GM23338 (cell line): ENCODE measurements around the gene DCAKD. TPM values are rescaled to one million over a fixed set of nuclear protein-coding genes. Genes with fewer than 3 reads are reported as not detected.

ENCODE experiments used
- ATAC-seq: fragments of 200-7000 bp; cut with Tn5 transposase; 3 replicates; pipeline ENCODE4 v1.9.1; 2020
- DNase-seq: peaks from one replicate; pipeline ENCODE4 v3.0.0-alpha.2; 2015; ENCODE audit warnings: low spot score
- H2AFZ ChIP-seq: fragments of 200-600 bp; sonication (generic); 2 replicates; pipeline ENCODE4 v1.8.0; 2016; ENCODE audit warnings: antibody characterized with exemption, mild to moderate bottlenecking, moderate library complexity
- H3F3A ChIP-seq: fragments of 200-600 bp; sonication (generic); replicated peaks from 2 replicates; pipeline ENCODE4 v1.8.0; 2017; ENCODE audit warnings: antibody characterized with exemption, mixed run types, low read depth
- H3K27ac ChIP-seq: fragments of 200-600 bp; sonication (generic); 2 replicates; pipeline ENCODE4 v1.6.1; 2016; ENCODE audit warnings: low read depth
- H3K27me3 ChIP-seq: fragments of 200-600 bp; sonication (generic); 2 replicates; pipeline ENCODE4 v1.8.0; 2016; ENCODE audit warnings: mild to moderate bottlenecking, mixed run types, moderate library complexity; ENCODE audit not compliant: insufficient read depth
- H3K36me3 ChIP-seq: fragments of 200-600 bp; sonication (generic); 2 replicates; pipeline ENCODE4 v1.8.0; 2016; ENCODE audit warnings: mild to moderate bottlenecking; ENCODE audit not compliant: insufficient read depth
- H3K4me1 ChIP-seq: fragments of 200-600 bp; sonication (generic); 2 replicates; pipeline ENCODE4 v1.8.0; 2016; ENCODE audit warnings: mild to moderate bottlenecking, moderate library complexity; ENCODE audit not compliant: insufficient read depth
- H3K4me2 ChIP-seq: fragments of 200-600 bp; sonication (generic); 2 replicates; pipeline ENCODE4 v1.7.1; 2017; ENCODE audit warnings: mixed run types
- H3K4me3 ChIP-seq: fragments of 200-600 bp; sonication (generic); 2 replicates; pipeline ENCODE4 v1.6.1; 2016; ENCODE audit warnings: mixed run types
- H3K79me2 ChIP-seq: fragments of 200-600 bp; sonication (generic); replicated peaks from 2 replicates; pipeline ENCODE4 v1.8.0; 2017; ENCODE audit warnings: mild to moderate bottlenecking; ENCODE audit not compliant: insufficient read depth
- H3K9me2 ChIP-seq: fragments of 200-600 bp; sonication (generic); 2 replicates; pipeline ENCODE4 v1.8.0; 2017; ENCODE audit not compliant: insufficient read depth
- H4K20me1 ChIP-seq: fragments of 200-600 bp; sonication (generic); replicated peaks from 2 replicates; pipeline ENCODE4 v1.8.0; 2017; ENCODE audit warnings: mild to moderate bottlenecking; ENCODE audit not compliant: insufficient read depth
- H3K27ac Mint-ChIP-seq: 2 replicates; pipeline ENCODE4 v1.8.0; 2020; ENCODE audit warnings: inconsistent platforms, mild to moderate bottlenecking, moderate library complexity, mixed read lengths
- H3K27me3 Mint-ChIP-seq: 3 replicates; pipeline ENCODE4 v1.8.0; 2022; ENCODE audit warnings: low read depth, mild to moderate bottlenecking, moderate library complexity, mixed read lengths, inconsistent platforms; ENCODE audit not compliant: insufficient read depth, poor library complexity
- H3K36me3 Mint-ChIP-seq: 3 replicates; pipeline ENCODE4 v1.8.0; 2021; ENCODE audit warnings: low read depth, mild to moderate bottlenecking, inconsistent platforms, moderate library complexity, mixed read lengths
- H3K4me1 Mint-ChIP-seq: 3 replicates; pipeline ENCODE4 v1.8.0; 2020; ENCODE audit warnings: mild to moderate bottlenecking, inconsistent platforms, mixed read lengths
- H3K4me3 Mint-ChIP-seq: 3 replicates; pipeline ENCODE4 v1.8.0; 2021; ENCODE audit warnings: moderate library complexity, mild to moderate bottlenecking, inconsistent platforms, mixed read lengths
- H3K9me3 Mint-ChIP-seq: 3 replicates; pipeline ENCODE4 v1.8.0; 2020; ENCODE audit warnings: moderate library complexity, mild to moderate bottlenecking, inconsistent platforms, mixed read lengths
- CREB1 ChIP-seq: fragments of 250-450 bp; sonication (Bioruptor Pico); IDR thresholded peaks from 2 replicates; pipeline ENCODE4 v1.5.0; 2020; ENCODE audit warnings: low read depth, mild to moderate bottlenecking, moderate library complexity
- ETS1 ChIP-seq: IDR thresholded peaks from 2 replicates; pipeline ENCODE4 v1.6.1; 2016; ENCODE audit warnings: antibody characterized with exemption
- EZH2 ChIP-seq: fragments of 200-600 bp; sonication (generic); IDR thresholded peaks from one replicate; pipeline ENCODE4 v1.8.0; 2017; ENCODE audit warnings: antibody characterized with exemption, mild to moderate bottlenecking, low read depth; ENCODE audit not compliant: unreplicated experiment
- EZH2phosphoT487 ChIP-seq: fragments of 200-600 bp; sonication (generic); IDR thresholded peaks from one replicate; pipeline ENCODE4 v1.8.1; 2018; ENCODE audit warnings: antibody characterized with exemption; ENCODE audit not compliant: unreplicated experiment
- JUNB ChIP-seq: IDR thresholded peaks from one replicate; pipeline ENCODE4 v1.6.1; 2016; ENCODE audit warnings: antibody characterized with exemption; ENCODE audit not compliant: unreplicated experiment
- NANOG ChIP-seq: IDR thresholded peaks from 2 replicates; pipeline ENCODE4 v1.6.1; 2016; ENCODE audit warnings: antibody characterized with exemption, borderline replicate concordance
- POLR2AphosphoS5 ChIP-seq: IDR thresholded peaks from 2 replicates; pipeline ENCODE4 v1.6.1; 2016; ENCODE audit warnings: antibody characterized with exemption, low read depth
- REST ChIP-seq: IDR thresholded peaks from one replicate; pipeline ENCODE4 v1.6.1; 2018; ENCODE audit warnings: antibody characterized with exemption; ENCODE audit not compliant: unreplicated experiment
- STAT1 ChIP-seq: IDR thresholded peaks from one replicate; pipeline ENCODE4 v1.6.1; 2016; ENCODE audit warnings: antibody characterized with exemption; ENCODE audit not compliant: unreplicated experiment
- ZNF331 ChIP-seq: fragments of 250-450 bp; sonication (Bioruptor Pico); IDR thresholded peaks from 2 replicates; pipeline ENCODE4 v1.5.0; 2020; ENCODE audit warnings: low read depth, mild to moderate bottlenecking, moderate library complexity
- polyA plus RNA-seq: library from polyadenylated mRNA; unstranded; fragments of >200 nt; fragmentation: Nextera tagmentation; extraction: Ambion mirVana; gene quantifications from 2 replicates; pipeline ENCODE4 v1.2.1, GENCODE V29; 2016
- total RNA-seq: library from RNA; depleted of rRNA; stranded (reverse); fragments of >200 nt; shearing (Covaris generic); gene quantifications from 2 replicates; pipeline ENCODE4 v1.2.3, GENCODE V29; 2014
- TF ChIP-seq, protein P1 (sequence below), 2 experiments: fragments of 200-600 bp in 1 of 2; sonication (generic) in 1 of 2; conservative IDR thresholded peaks; 2 replicates each; pipeline versions ENCODE4 v1.5.1 to v1.6.1; 2016 to 2017; ENCODE audit warnings: antibody characterized with exemption in 2 of 2, low read depth in 2 of 2, mild to moderate bottlenecking in 2 of 2, moderate library complexity in 1 of 2
- TF ChIP-seq, protein P2 (sequence below): fragments of 250-450 bp; sonication (Bioruptor Pico); IDR thresholded peaks from 2 replicates; pipeline ENCODE4 v1.5.0; 2020; ENCODE audit warnings: mild to moderate bottlenecking, moderate library complexity

The DCAKD gene
- total and polyA plus RNA-seq, 2 experiments from 2014 or later: 23.7 to 57.2 TPM

GRCh38 chr17:45092911-45093430, 41.5 kb upstream of the DCAKD start:
- ATAC-seq (no peak), DNase-seq (no peak)
- Mint-ChIP-seq H3K9me3 (no peaks in the 10 kb centered on the region), H3K27ac (no peak overlapping the region; the same call in 1 of the 2 replicates), H3K4me1 (peaks cover 8% of the 10 kb centered on the region), H3K27me3 (peaks cover 3% of the 10 kb centered on the region), H3K36me3 (peaks cover 80% of the 10 kb centered on the region), H3K4me3 (no peak overlapping the region)
- no peaks in the 10 kb centered on the region for H3K79me2 ChIP-seq
- H3K36me3 ChIP-seq: peaks cover 44% of the 10 kb centered on the region
- H3K27me3 ChIP-seq: no peaks in the 10 kb centered on the region
- H3F3A ChIP-seq: peaks cover 9% of the 10 kb centered on the region; the same call in 1 of the 2 replicates
- 0 out of 2 replicates have a peak overlapping the region, but pooled peaks have one; percentile 9 for H3K27ac ChIP-seq
- no peak overlapping the region for H3K4me2 ChIP-seq
- no peak overlapping the region for H2AFZ ChIP-seq
- no peaks in the 10 kb centered on the region for H3K4me1 ChIP-seq
- TF ChIP-seq CREB1 (CRISPR knock-in tag): no peak
- no peak for TF ChIP-seq ZNF331 (CRISPR knock-in tag)
- TF ChIP-seq, protein P1, sequence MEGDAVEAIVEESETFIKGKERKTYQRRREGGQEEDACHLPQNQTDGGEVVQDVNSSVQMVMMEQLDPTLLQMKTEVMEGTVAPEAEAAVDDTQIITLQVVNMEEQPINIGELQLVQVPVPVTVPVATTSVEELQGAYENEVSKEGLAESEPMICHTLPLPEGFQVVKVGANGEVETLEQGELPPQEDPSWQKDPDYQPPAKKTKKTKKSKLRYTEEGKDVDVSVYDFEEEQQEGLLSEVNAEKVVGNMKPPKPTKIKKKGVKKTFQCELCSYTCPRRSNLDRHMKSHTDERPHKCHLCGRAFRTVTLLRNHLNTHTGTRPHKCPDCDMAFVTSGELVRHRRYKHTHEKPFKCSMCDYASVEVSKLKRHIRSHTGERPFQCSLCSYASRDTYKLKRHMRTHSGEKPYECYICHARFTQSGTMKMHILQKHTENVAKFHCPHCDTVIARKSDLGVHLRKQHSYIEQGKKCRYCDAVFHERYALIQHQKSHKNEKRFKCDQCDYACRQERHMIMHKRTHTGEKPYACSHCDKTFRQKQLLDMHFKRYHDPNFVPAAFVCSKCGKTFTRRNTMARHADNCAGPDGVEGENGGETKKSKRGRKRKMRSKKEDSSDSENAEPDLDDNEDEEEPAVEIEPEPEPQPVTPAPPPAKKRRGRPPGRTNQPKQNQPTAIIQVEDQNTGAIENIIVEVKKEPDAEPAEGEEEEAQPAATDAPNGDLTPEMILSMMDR (conservative IDR thresholded peaks at IDR 0.05; ENCODE audit: low read depth in 2 of 2): no peak
- TF ChIP-seq ETS1: no peak
- TF ChIP-seq, protein P2, sequence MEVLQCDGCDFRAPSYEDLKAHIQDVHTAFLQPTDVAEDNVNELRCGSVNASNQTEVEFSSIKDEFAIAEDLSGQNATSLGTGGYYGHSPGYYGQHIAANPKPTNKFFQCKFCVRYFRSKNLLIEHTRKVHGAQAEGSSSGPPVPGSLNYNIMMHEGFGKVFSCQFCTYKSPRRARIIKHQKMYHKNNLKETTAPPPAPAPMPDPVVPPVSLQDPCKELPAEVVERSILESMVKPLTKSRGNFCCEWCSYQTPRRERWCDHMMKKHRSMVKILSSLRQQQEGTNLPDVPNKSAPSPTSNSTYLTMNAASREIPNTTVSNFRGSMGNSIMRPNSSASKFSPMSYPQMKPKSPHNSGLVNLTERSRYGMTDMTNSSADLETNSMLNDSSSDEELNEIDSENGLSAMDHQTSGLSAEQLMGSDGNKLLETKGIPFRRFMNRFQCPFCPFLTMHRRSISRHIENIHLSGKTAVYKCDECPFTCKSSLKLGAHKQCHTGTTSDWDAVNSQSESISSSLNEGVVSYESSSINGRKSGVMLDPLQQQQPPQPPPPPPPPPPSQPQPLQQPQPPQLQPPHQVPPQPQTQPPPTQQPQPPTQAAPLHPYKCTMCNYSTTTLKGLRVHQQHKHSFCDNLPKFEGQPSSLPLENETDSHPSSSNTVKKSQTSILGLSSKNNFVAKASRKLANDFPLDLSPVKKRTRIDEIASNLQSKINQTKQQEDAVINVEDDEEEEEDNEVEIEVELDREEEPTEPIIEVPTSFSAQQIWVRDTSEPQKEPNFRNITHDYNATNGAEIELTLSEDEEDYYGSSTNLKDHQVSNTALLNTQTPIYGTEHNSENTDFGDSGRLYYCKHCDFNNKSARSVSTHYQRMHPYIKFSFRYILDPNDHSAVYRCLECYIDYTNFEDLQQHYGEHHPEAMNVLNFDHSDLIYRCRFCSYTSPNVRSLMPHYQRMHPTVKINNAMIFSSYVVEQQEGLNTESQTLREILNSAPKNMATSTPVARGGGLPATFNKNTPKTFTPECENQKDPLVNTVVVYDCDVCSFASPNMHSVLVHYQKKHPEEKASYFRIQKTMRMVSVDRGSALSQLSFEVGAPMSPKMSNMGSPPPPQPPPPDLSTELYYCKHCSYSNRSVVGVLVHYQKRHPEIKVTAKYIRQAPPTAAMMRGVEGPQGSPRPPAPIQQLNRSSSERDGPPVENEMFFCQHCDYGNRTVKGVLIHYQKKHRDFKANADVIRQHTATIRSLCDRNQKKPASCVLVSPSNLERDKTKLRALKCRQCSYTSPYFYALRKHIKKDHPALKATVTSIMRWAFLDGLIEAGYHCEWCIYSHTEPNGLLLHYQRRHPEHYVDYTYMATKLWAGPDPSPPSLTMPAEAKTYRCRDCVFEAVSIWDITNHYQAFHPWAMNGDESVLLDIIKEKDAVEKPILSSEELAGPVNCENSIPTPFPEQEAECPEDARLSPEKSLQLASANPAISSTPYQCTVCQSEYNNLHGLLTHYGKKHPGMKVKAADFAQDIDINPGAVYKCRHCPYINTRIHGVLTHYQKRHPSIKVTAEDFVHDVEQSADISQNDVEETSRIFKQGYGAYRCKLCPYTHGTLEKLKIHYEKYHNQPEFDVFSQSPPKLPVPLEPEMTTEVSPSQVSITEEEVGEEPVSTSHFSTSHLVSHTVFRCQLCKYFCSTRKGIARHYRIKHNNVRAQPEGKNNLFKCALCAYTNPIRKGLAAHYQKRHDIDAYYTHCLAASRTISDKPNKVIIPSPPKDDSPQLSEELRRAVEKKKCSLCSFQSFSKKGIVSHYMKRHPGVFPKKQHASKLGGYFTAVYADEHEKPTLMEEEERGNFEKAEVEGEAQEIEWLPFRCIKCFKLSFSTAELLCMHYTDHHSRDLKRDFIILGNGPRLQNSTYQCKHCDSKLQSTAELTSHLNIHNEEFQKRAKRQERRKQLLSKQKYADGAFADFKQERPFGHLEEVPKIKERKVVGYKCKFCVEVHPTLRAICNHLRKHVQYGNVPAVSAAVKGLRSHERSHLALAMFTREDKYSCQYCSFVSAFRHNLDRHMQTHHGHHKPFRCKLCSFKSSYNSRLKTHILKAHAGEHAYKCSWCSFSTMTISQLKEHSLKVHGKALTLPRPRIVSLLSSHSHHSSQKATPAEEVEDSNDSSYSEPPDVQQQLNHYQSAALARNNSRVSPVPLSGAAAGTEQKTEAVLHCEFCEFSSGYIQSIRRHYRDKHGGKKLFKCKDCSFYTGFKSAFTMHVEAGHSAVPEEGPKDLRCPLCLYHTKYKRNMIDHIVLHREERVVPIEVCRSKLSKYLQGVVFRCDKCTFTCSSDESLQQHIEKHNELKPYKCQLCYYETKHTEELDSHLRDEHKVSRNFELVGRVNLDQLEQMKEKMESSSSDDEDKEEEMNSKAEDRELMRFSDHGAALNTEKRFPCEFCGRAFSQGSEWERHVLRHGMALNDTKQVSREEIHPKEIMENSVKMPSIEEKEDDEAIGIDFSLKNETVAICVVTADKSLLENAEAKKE (CRISPR knock-in tag): no peak
- TF ChIP-seq EZH2phosphoT487: no peak
- TF ChIP-seq REST: no peak
- no peak for TF ChIP-seq EZH2
- no peak for TF ChIP-seq POLR2AphosphoS5
- TF ChIP-seq NANOG: no peak
- no peak for TF ChIP-seq JUNB
- no peak for TF ChIP-seq STAT1
- H4K20me1 ChIP-seq: peaks cover 25% of the 10 kb centered on the region; the same call in 1 of the 2 replicates
- H3K4me3 ChIP-seq: no peak overlapping the region
- no peaks in the 10 kb centered on the region for H3K9me2 ChIP-seq
